CD4-positive, alpha-beta T cell treated with Interleukin-17A for 4 hours (primary cell): ENCODE data around the gene PITPNC1.
"Not testable (repeated sequence)": the region's sequence is repeated elsewhere in the genome, so short reads cannot be mapped to it uniquely, and the experiment has no call there.

Source experiments
- DNase-seq: peaks from one replicate; pipeline ENCODE4 v3.0.0-alpha.2; 2020; ENCODE audit warnings: mixed read lengths

The PITPNC1 gene

GRCh38 chr17:67702861-67703260 is 325.8 kb downstream of the PITPNC1 start:
- DNase-seq, result not testable (repeated sequence)

- DNase-seq, result no peak
Observed at GRCh38 chr17:67707442-67707841, 330.4 kb downstream of the PITPNC1 start.

- no peak for DNase-seq
Observed at GRCh38 chr17:67708378-67708777, 331.3 kb downstream of the PITPNC1 start.

- no peak for DNase-seq
Observed at GRCh38 chr17:67711916-67712315, 334.8 kb downstream of the PITPNC1 start.

- no peak for DNase-seq
Observed at GRCh38 chr17:67712375-67712774, 335.3 kb downstream of the PITPNC1 start.

GRCh38 chr17:67713169-67713568 is 336.1 kb downstream of the PITPNC1 start:
- no peak for DNase-seq

GRCh38 chr17:67716405-67716798 is 339.3 kb downstream of the PITPNC1 start:
- no peak for DNase-seq

GRCh38 chr17:67717192-67717623 is 340.1 kb downstream of the PITPNC1 start:
- DNase-seq, result no peak

- peak; percentile 99 for DNase-seq
Observed at GRCh38 chr17:67717624-67718324, 340.7 kb downstream of the PITPNC1 start, which contains the start of gene NOL11. TSS of gene NOL11 (plus strand) at chr17:67717936. CDS start at chr17:67717948, 12 bp downstream.

- DNase-seq, result no peak
Observed at GRCh38 chr17:67718325-67718941, 341.4 kb downstream of the PITPNC1 start.

- DNase-seq, result no peak
Observed at GRCh38 chr17:67725373-67725791, 348.3 kb downstream of the PITPNC1 start.

GRCh38 chr17:67725807-67726206 is 348.7 kb downstream of the PITPNC1 start:
- DNase-seq, result no peak

GRCh38 chr17:67727152-67728039 is 350.3 kb downstream of the PITPNC1 start:
- DNase-seq, result not testable (repeated sequence)

- DNase-seq, result no peak
Observed at GRCh38 chr17:67729903-67730302, 352.8 kb downstream of the PITPNC1 start.

GRCh38 chr17:67730731-67731130 is 353.6 kb downstream of the PITPNC1 start:
- DNase-seq, result no peak

- DNase-seq, result no peak
Observed at GRCh38 chr17:67733449-67733848, 356.4 kb downstream of the PITPNC1 start.

- DNase-seq, result no peak
Observed at GRCh38 chr17:67737145-67737544, 360.1 kb downstream of the PITPNC1 start.

GRCh38 chr17:67742025-67742424 is 364.9 kb downstream of the PITPNC1 start:
- DNase-seq, result no peak
